K562 (cell line): Measurements from ENCODE around the gene PCNX2. TPM values are rescaled to one million over a fixed set of nuclear protein-coding genes. Genes with fewer than 3 reads are reported as not detected.

Experiments
- ATAC-seq: fragments of 200-7000 bp; cut with Tn5 transposase; 3 replicates; pipeline ENCODE4 v1.9.1; 2020; ENCODE audit warnings: moderate library complexity
- BruUV-seq: library from RNA; stranded (reverse); fragments of 400-500 nt; replicated peaks from 2 replicates; lab custom pipeline; 2021; lab: Mats Ljungman, UMichigan
- CTCF ChIA-PET: fragments of 300-600 bp; formaldehyde crosslinking; extraction: SDS; loops from one replicate; lab custom pipeline; 2021; ENCODE audit warnings: low intra/inter-chr PET ratio; lab: Yijun Ruan, JAX
- POLR2A ChIA-PET: fragments of 300-600, 350-650 bp; sonication (Branson Sonifier 250); formaldehyde crosslinking; extraction: SDS; loops from one replicate; lab custom pipeline; 2021; ENCODE audit warnings: antibody characterized with exemption, inconsistent platforms; lab: Yijun Ruan, JAX
- DNase-seq, 4 experiments: peaks; one replicate each; pipeline versions ENCODE4 v3.0.0 to v3.0.0-alpha.2; 2011 to 2018; ENCODE audit warnings: low spot score in 3 of 4, mixed read lengths in 3 of 4; ENCODE audit errors: extremely low read depth in 1 of 4
- FAIRE-seq: peaks from 2 replicates; lab custom pipeline; 2011; peaks lifted over from hg19 to GRCh38; lab: Jason Lieb, UNC
- H2AFZ ChIP-seq: 2 replicates; pipeline ENCODE4 v1.6.0; 2011; ENCODE audit warnings: low read depth, low read length, control low read depth, inconsistent platforms
- H3K27ac ChIP-seq: fragments of 200-600 bp; 3 replicates; pipeline ENCODE4 v1.8.0; 2011; ENCODE audit warnings: low read depth, mild to moderate bottlenecking, control low read depth, inconsistent platforms, low read length, moderate library complexity, mixed read lengths; ENCODE audit errors: extremely low read depth
- H3K27me3 ChIP-seq, 2 experiments: fragments of 300-600 bp in 1 of 2; 2 replicates in 1 of 2; 3 replicates in 1 of 2; pipeline versions ENCODE4 v1.6.0 to v1.8.0; 2011; ENCODE audit warnings: inconsistent platforms in 2 of 2, low read length in 2 of 2, mild to moderate bottlenecking in 1 of 2, mixed read lengths in 1 of 2, moderate library complexity in 1 of 2; ENCODE audit not compliant: control insufficient read depth in 2 of 2, insufficient read depth in 2 of 2
- H3K36me3 ChIP-seq: fragments of 300-600 bp; 3 replicates; pipeline ENCODE4 v1.8.0; 2011; ENCODE audit warnings: mild to moderate bottlenecking, low read length, inconsistent platforms; ENCODE audit not compliant: control insufficient read depth, insufficient read depth
- H3K4me1 ChIP-seq, 2 experiments: fragments of 200-600 bp in 1 of 2; replicated peaks in 1 of 2; 2 replicates in 1 of 2; 3 replicates in 1 of 2; pipeline versions ENCODE4 v1.5.1 to v1.8.0; 2011; ENCODE audit warnings: inconsistent platforms in 2 of 2, low read length in 2 of 2, mild to moderate bottlenecking in 1 of 2, mixed read lengths in 1 of 2, moderate library complexity in 1 of 2; ENCODE audit not compliant: control insufficient read depth in 2 of 2, insufficient read depth in 2 of 2
- H3K4me2 ChIP-seq: 2 replicates; pipeline ENCODE4 v1.6.1; 2011; ENCODE audit warnings: low read length, control low read depth, inconsistent platforms, mixed read lengths; ENCODE audit not compliant: insufficient read depth
- H3K4me3 ChIP-seq: fragments of 200-600 bp; sonication (generic), shearing (Covaris generic); 2 replicates; pipeline ENCODE4 v1.5.1; 2016; ENCODE audit warnings: control low read depth, inconsistent platforms
- H3K79me2 ChIP-seq: fragments of 200-600 bp; 3 replicates; pipeline ENCODE4 v1.8.0; 2011; ENCODE audit warnings: low read length, inconsistent platforms; ENCODE audit not compliant: control insufficient read depth, insufficient read depth
- H3K9ac ChIP-seq, 2 experiments: 2 replicates each; pipeline versions ENCODE4 v1.6.0 to v1.6.1; 2011; ENCODE audit warnings: low read depth in 2 of 2, low read length in 2 of 2, control low read depth in 1 of 2, inconsistent platforms in 1 of 2, mild to moderate bottlenecking in 1 of 2, mixed read lengths in 1 of 2; ENCODE audit not compliant: insufficient read depth in 1 of 2
- H3K9me1 ChIP-seq: one replicate; pipeline ENCODE4 v1.6.0; 2011; ENCODE audit warnings: inconsistent platforms, mild to moderate bottlenecking, low read length, moderate library complexity; ENCODE audit not compliant: control insufficient read depth, insufficient read depth
- H3K9me3 ChIP-seq: replicated peaks from 2 replicates; pipeline ENCODE4 v1.5.1; 2011; ENCODE audit warnings: low read depth, low read length, inconsistent platforms; ENCODE audit not compliant: control insufficient read depth, insufficient read depth
- H4K20me1 ChIP-seq: replicated peaks from 2 replicates; pipeline ENCODE4 v1.6.1; 2011; ENCODE audit warnings: low read length, inconsistent platforms, mixed read lengths; ENCODE audit not compliant: control insufficient read depth, insufficient read depth
- BRD4 ChIP-seq: fragments of 200-600 bp; sonication (generic); IDR thresholded peaks from 2 replicates; pipeline ENCODE4 v1.6.1; 2017; ENCODE audit warnings: inconsistent platforms
- CLOCK ChIP-seq: fragments of 250-450 bp; sonication (Bioruptor Pico); IDR thresholded peaks from 2 replicates; pipeline ENCODE4 v1.4.0; 2020; ENCODE audit warnings: mild to moderate bottlenecking, moderate library complexity, borderline replicate concordance
- HMGXB4 ChIP-seq: sonication (generic); formaldehyde crosslinking; IDR thresholded peaks from 2 replicates; pipeline ENCODE4 v1.8.1; 2023; ENCODE audit warnings: mild to moderate bottlenecking, missing genetic modification reagents
- PYGO2 ChIP-seq: fragments of 450-650 bp; IDR thresholded peaks from 2 replicates; pipeline ENCODE4 v1.6.1; 2016; ENCODE audit warnings: mild to moderate bottlenecking, missing genetic modification characterization, moderate library complexity, missing compliant biosample characterization
- TAL1 ChIP-seq: fragments of 450-650 bp; IDR thresholded peaks from 2 replicates; pipeline ENCODE4 v1.6.1; 2016; ENCODE audit warnings: mild to moderate bottlenecking
- ZBTB11 ChIP-seq, 3 experiments: fragments of 200-800 bp in 1 of 3; fragments of 250-450 bp in 1 of 3; fragments of 450-650 bp in 1 of 3; sonication (Bioruptor Pico) in 1 of 3; sonication (Bioruptor generic) in 1 of 3; formaldehyde crosslinking in 1 of 3; IDR thresholded peaks; 2 replicates each; pipeline versions ENCODE4 v1.6.1 to v1.8.0; 2016 to 2022; ENCODE audit warnings: mild to moderate bottlenecking in 2 of 3, missing genetic modification characterization in 2 of 3, missing compliant biosample characterization in 1 of 3, moderate library complexity in 1 of 3
- ZMIZ1 ChIP-seq, 2 experiments: fragments of 150-350 bp in 1 of 2; IDR thresholded peaks; 2 replicates each; pipeline ENCODE4 v1.6.1; 2012 to 2016; ENCODE audit warnings: low read depth in 2 of 2, low read length in 2 of 2, mild to moderate bottlenecking in 1 of 2, moderate library complexity in 1 of 2
- WGBS: fragments of 100-300 bp; shearing (Covaris generic); methylation state at CpG from one replicate; pipeline ENCODE4 v1.1.6; 2016; ENCODE audit warnings: low coverage, mixed read lengths; ENCODE audit not compliant: insufficient coverage; ENCODE audit errors: missing lambda C conversion rate; 5-methylcytosine and 5-hydroxymethylcytosine counted together
- in situ Hi-C: fragments of 300-500 bp; cut with MboI; formaldehyde crosslinking; loops from 4 replicates; pipeline ENCODE4 v1.15.0; 2018; ENCODE audit warnings: inconsistent platforms, mixed read lengths
- intact Hi-C: fragments of 100-400 bp; cut with micrococcal nuclease; formaldehyde crosslinking; loops from 2 replicates; pipeline ENCODE4 v1.14.2; 2022
- polyA plus RNA-seq, 8 experiments: library from polyadenylated mRNA; depleted of rRNA in 4 of 8; stranded (reverse) in 5 of 8; unstranded in 3 of 8; fragments of >200 nt; fragmentation: Nextera tagmentation in 2 of 8; fragmentation: Illumina TruSeq in 1 of 8; extraction: Ambion mirVana in 2 of 8; extraction: Trizol in 1 of 8; gene quantifications; 2 replicates each; pipeline versions ENCODE4 v1.2.1 to v1.2.3, GENCODE V29; 2011 to 2014; ENCODE audit warnings: inconsistent platforms in 1 of 8, missing spikeins in 1 of 8
- total RNA-seq, 7 experiments: library from RNA; depleted of rRNA in 6 of 7; stranded (reverse); fragments of >200 nt in 6 of 7; fragmentation: Illumina TruSeq in 2 of 7; extraction: Trizol in 2 of 7; gene quantifications; 2 replicates each; pipeline versions ENCODE4 v1.2.1 to v1.2.3, GENCODE V29; 2011 to 2021; ENCODE audit warnings: low replicate concordance in 1 of 7

PCNX2 gene
- total and polyA plus RNA-seq, 9 of the 15 experiments (the other 6 are each of a cell fraction or from before 2014, with no cell fraction given) = 0.07 to 0.33 TPM; not detected in 7

GRCh38 chr1:232978815-232979214 lies 316.7 kb downstream of the PCNX2 start:
- H4K20me1 ChIP-seq = no peaks in the 10 kb centered on the region
- no peak for FAIRE-seq
- no peaks in the 10 kb centered on the region for H3K4me1 ChIP-seq
- CTCF ChIA-PET = no interaction called here
- POLR2A ChIA-PET = interaction anchor here (1.1 kb wide), 1 partner anchor 47 kb away, joined by 3 read pairs; no protein-coding TSS in a partner anchor
- no TSS peak for BruUV-seq
- H3K79me2 ChIP-seq = no peaks in the 10 kb centered on the region
- H3K27me3 ChIP-seq = peaks cover 2 to 9% of the 10 kb centered on the region in 2 experiments; a peak in 1 of 5 replicates
- H3K4me2 ChIP-seq = no peak overlapping the region
- H3K36me3 ChIP-seq = peaks cover 19% of the 10 kb centered on the region; the same call in 2 of the 3 replicates
- 52% methylated on average over 4 of the region's 4 CpGs for WGBS
- no peak overlapping the region for H3K9ac ChIP-seq
- H3K9me1 ChIP-seq = no peaks in the 10 kb centered on the region
- intact Hi-C loops = no loop called here
- no peak overlapping the region for H3K27ac ChIP-seq
- in situ Hi-C loops = no loop called here
- no peaks in the 10 kb centered on the region for H3K9me3 ChIP-seq
- no peak overlapping the region for H2AFZ ChIP-seq
- no peak for ATAC-seq
- no peak overlapping the region for H3K4me3 ChIP-seq
- no peak for DNase-seq
- TF ChIP-seq ZMIZ1 (IDR thresholded peaks at IDR 0.05; ENCODE audit: low read depth in 2 of 2, low read length in 2 of 2) = no peak
- no peak for TF ChIP-seq BRD4
- no peak for TF ChIP-seq CLOCK (CRISPR knock-in tag)
- TF ChIP-seq TAL1 = no peak
- no peak for TF ChIP-seq HMGXB4 (CRISPR knock-in tag)
- no peak for TF ChIP-seq PYGO2 (tag)
- TF ChIP-seq ZBTB11 (CRISPR knock-in tag; IDR thresholded peaks at IDR 0.05) = no peak
